LNCAP (cell line): ENCODE data around the gene ARHGAP29.

Experiments used
- CTCF ChIP-seq: fragments of 450-650 bp; IDR thresholded peaks from 2 replicates; pipeline ENCODE4 v1.5.1; 2017; ENCODE audit warnings: mild to moderate bottlenecking

Gene ARHGAP29

DNA sequence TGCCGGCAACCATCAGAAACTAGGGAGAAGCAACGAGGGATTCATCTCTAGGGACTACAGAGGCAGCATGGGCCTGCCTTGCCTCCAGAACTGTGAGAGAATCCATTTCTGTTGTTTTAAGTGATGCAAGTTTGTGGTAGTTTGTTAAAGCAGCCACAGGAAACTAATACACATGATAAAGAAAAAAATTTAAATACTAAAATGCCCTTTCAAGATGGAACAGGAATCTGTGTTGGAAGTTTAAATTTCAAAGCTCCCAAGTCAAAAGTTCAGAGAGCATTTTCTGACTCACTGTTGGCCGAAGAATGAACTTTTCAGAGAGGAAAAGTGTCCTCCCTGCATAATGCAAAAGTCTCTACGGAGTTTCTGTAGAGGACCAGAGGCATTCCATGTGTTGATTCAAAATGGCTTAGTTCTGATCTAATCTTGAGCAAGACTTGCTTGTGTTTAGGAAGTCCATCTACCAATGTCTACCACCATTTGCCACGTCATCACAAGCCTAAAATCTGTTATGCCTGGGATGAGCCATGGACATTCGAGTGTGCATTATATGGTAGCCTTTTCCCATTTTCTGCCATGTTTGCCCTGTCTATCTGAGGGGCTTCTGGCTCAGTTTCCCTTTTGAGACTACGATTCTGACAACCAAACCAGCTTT lies 22.4 kb upstream of the ARHGAP29 start:
- TF ChIP-seq CTCF: no peak

- TF ChIP-seq CTCF: no peak
Measured at GRCh38 chr1:94258873-94259331, 21.5 kb upstream of the ARHGAP29 start.

DNA sequence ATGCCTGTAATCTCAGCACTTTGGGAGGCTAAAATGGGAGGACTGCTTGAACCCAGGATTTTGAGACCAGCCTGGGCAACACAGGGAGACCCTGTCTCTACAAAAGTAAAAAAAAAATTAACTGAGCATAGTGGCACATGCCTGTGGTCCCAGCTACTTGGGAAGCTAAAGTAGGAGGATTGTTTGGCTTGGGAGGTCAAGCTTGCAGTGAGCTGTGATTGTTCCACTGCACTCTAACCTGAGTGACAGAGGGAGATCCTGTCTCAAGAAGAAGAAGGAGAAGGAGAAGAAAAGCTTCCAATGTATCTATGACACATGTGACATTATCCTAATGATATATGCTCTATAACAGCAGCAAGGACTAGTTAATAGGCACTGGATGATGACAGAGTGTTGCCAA lies 20.1 kb upstream of the ARHGAP29 start:
- no peak for TF ChIP-seq CTCF

GRCh38 chr1:94255476-94255875 lies 18.1 kb upstream of the ARHGAP29 start:
- TF ChIP-seq CTCF: no peak

DNA sequence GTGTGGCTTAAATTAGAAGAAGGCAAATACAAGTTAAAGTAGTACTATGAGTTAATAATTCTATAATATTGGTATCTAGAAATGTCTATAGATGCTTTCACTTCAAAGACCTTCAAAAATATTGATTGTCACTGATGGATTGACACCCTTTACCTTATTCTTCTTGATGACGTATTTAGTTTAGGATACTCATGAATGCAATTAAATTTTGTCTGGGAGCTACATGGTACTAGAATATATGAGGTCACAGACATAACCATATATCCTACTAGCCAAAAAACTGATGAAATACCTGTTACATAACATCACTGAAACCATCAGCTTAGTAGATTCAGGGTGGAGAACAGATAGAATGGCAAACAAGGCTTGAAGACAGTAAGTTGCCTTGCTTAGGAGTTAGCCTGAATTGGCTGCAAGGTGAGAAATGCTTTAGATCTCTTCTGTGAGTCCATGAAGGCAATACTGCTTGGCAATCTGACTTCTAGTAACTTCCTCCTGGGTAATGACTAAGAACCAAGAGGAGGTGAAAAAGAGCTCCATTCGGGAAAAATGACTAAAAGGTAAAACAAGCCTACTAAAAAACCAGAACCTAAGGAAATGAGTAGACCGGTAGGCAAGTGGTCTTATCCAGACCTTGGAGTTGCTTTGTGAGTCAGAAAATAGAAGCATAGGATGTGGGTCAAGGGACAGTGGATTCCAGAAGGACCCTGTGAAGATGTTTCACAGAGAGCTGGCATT lies 16.9 kb upstream of the ARHGAP29 start:
- no peak for TF ChIP-seq CTCF

- no peak for TF ChIP-seq CTCF
Measured at GRCh38 chr1:94253456-94254017, 16.2 kb upstream of the ARHGAP29 start.

DNA sequence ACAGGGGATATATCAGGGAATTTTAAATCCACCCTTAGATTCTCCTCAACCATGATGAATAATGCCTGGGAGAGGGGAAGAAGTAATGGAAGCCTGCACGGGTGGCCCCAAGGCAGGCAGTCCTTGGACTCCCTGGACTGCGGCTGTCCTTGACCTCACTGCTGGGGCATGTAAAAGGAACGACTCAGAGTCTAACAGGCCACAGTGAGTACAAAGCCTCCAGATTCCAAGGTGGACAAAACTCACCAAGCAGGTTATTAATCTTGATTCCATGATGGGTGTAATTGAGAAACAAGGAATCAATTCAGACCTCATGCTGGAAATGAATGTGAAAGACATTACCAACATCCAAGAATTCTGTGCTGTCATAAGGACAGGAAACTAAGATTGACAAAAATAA lies 13.0 kb upstream of the ARHGAP29 start:
- no peak for TF ChIP-seq CTCF
